UCSD-AML1 (cell line): Measurements from ENCODE around the gene SLC25A15.
"Not testable (repeated sequence)": the region's sequence is repeated elsewhere in the genome, so short reads cannot be mapped to it uniquely, and the experiment has no call there.

Experiments
- DNase-seq: peaks from one replicate; lab custom pipeline; 2025; ENCODE audit not compliant: unreplicated experiment; lab: John Stamatoyannopoulos, UW

Gene SLC25A15

GRCh38 chr13:40812724-40813445 is 23.5 kb downstream of the SLC25A15 start:
- no peak for DNase-seq

- DNase-seq: peak; percentile 34
Observed at GRCh38 chr13:40813667-40814454, 24.4 kb downstream of the SLC25A15 start.

- DNase-seq: no peak
Observed at GRCh38 chr13:40814803-40815202, 25.4 kb downstream of the SLC25A15 start.

GRCh38 chr13:40818926-40819325 is 29.5 kb downstream of the SLC25A15 start:
- DNase-seq: no peak

GRCh38 chr13:40819797-40820315 is 30.4 kb downstream of the SLC25A15 start:
- DNase-seq: no peak

GRCh38 chr13:40839725-40840124 is 50.3 kb downstream of the SLC25A15 start:
- DNase-seq: not testable (repeated sequence)

GRCh38 chr13:40840955-40841354 is 51.5 kb downstream of the SLC25A15 start:
- DNase-seq: not testable (repeated sequence)
